Liver (tissue), 9 donors: ENCODE measurements around the gene OTOG. TPM values are rescaled to one million over a fixed set of nuclear protein-coding genes. Genes with fewer than 3 reads are reported as not detected.

Source experiments
- DNase-seq: peaks from one replicate; pipeline ENCODE4 v3.0.0-alpha.2; 2017; ENCODE audit warnings: low spot score
- H3K27ac ChIP-seq, 2 donors: one replicate each; pipeline ENCODE4 v1.7.0; 2013; ENCODE audit warnings: inconsistent platforms in 2 of 2, low read length in 2 of 2, control low read depth in 1 of 2, low read depth in 1 of 2, mild to moderate bottlenecking in 1 of 2
- H3K27me3 ChIP-seq, 4 donors: one replicate each; pipeline versions ENCODE4 v1.6.1 to v1.7.0; 2013; ENCODE audit warnings: low read length in 3 of 4, inconsistent platforms in 1 of 4, mild to moderate bottlenecking in 1 of 4, moderate library complexity in 1 of 4; ENCODE audit not compliant: control insufficient read depth in 4 of 4, insufficient read depth in 4 of 4
- H3K36me3 ChIP-seq, 4 donors: one replicate each; pipeline versions ENCODE4 v1.6.1 to v1.7.0; 2013; ENCODE audit warnings: low read length in 3 of 4, mild to moderate bottlenecking in 3 of 4, low read depth in 1 of 4, moderate library complexity in 1 of 4; ENCODE audit not compliant: control insufficient read depth in 4 of 4, insufficient read depth in 3 of 4
- H3K4me1 ChIP-seq, 4 donors: one replicate each; pipeline versions ENCODE4 v1.6.1 to v1.7.0; 2013; ENCODE audit warnings: low read length in 3 of 4, mild to moderate bottlenecking in 3 of 4, moderate library complexity in 1 of 4; ENCODE audit not compliant: control insufficient read depth in 4 of 4, insufficient read depth in 4 of 4
- H3K4me3 ChIP-seq, 3 donors: one replicate each; pipeline versions ENCODE4 v1.6.1 to v1.7.0; 2013; ENCODE audit warnings: low read length in 3 of 3, control low read depth in 1 of 3, low read depth in 1 of 3, mild to moderate bottlenecking in 1 of 3
- H3K9ac ChIP-seq, 2 donors: one replicate each; pipeline ENCODE4 v1.7.0; 2013; ENCODE audit warnings: low read length in 2 of 2, mild to moderate bottlenecking in 2 of 2, moderate library complexity in 2 of 2, control low read depth in 1 of 2, low read depth in 1 of 2
- H3K9me3 ChIP-seq, 4 donors: one replicate each; pipeline versions ENCODE4 v1.6.1 to v1.7.0; 2013; ENCODE audit warnings: low read length in 3 of 4; ENCODE audit not compliant: control insufficient read depth in 4 of 4
- ATF3 ChIP-seq: IDR thresholded peaks from 2 replicates; pipeline ENCODE4 v1.6.1; 2016; ENCODE audit warnings: antibody characterized with exemption
- CTCF ChIP-seq: fragments of 150-350 bp; IDR thresholded peaks from 2 replicates; pipeline ENCODE4 v1.5.1; 2017; ENCODE audit warnings: improper control_type of control experiment, low read depth, low read length; ENCODE audit not compliant: missing input control
- FOXA1 ChIP-seq: IDR thresholded peaks from 2 replicates; pipeline ENCODE4 v1.6.1; 2016; ENCODE audit warnings: antibody characterized with exemption
- FOXA2 ChIP-seq: IDR thresholded peaks from 2 replicates; pipeline ENCODE4 v1.6.1; 2016; ENCODE audit warnings: antibody characterized with exemption
- GABPA ChIP-seq, 2 donors: IDR thresholded peaks in 1 of 2; conservative IDR thresholded peaks in 1 of 2; 2 replicates each; pipeline ENCODE4 v1.6.1; 2016; ENCODE audit warnings: antibody characterized with exemption in 2 of 2, mild to moderate bottlenecking in 1 of 2, moderate library complexity in 1 of 2
- HNF4G ChIP-seq: IDR thresholded peaks from 2 replicates; pipeline ENCODE4 v1.6.1; 2016; ENCODE audit warnings: antibody characterized with exemption
- JUND ChIP-seq, 2 donors: IDR thresholded peaks; 2 replicates each; pipeline ENCODE4 v1.6.1; 2016; ENCODE audit warnings: antibody characterized with exemption in 2 of 2
- MAX ChIP-seq: IDR thresholded peaks from 2 replicates; pipeline ENCODE4 v1.6.1; 2016; ENCODE audit warnings: antibody characterized with exemption
- NR2F2 ChIP-seq: IDR thresholded peaks from 2 replicates; pipeline ENCODE4 v1.6.1; 2016; ENCODE audit warnings: antibody characterized with exemption
- REST ChIP-seq: IDR thresholded peaks from 2 replicates; pipeline ENCODE4 v1.6.1; 2016; ENCODE audit warnings: antibody characterized with exemption, mild to moderate bottlenecking
- RXRA ChIP-seq, 2 donors: IDR thresholded peaks; 2 replicates each; pipeline ENCODE4 v1.6.1; 2017 to 2018; ENCODE audit warnings: antibody characterized with exemption in 2 of 2, mild to moderate bottlenecking in 1 of 2
- SP1 ChIP-seq: IDR thresholded peaks from 2 replicates; pipeline ENCODE4 v1.6.1; 2018; ENCODE audit warnings: antibody characterized with exemption, mild to moderate bottlenecking
- TAF1 ChIP-seq: conservative IDR thresholded peaks from 2 replicates; pipeline ENCODE4 v1.6.1; 2016; ENCODE audit warnings: antibody characterized with exemption, mild to moderate bottlenecking
- YY1 ChIP-seq: IDR thresholded peaks from 2 replicates; pipeline ENCODE4 v1.6.1; 2016; ENCODE audit warnings: antibody characterized with exemption, mild to moderate bottlenecking
- ZBTB33 ChIP-seq: IDR thresholded peaks from 2 replicates; pipeline ENCODE4 v1.6.1; 2016; ENCODE audit warnings: antibody characterized with exemption
- WGBS: extraction: QIAGEN DNeasy Blood & Tissue Kit; methylation state at CpG from one replicate; pipeline ENCODE4 v1.1.7; 2013; 5-methylcytosine and 5-hydroxymethylcytosine counted together
- polyA plus RNA-seq, 2 donors: library from polyadenylated mRNA; stranded (reverse) in 1 of 2; unstranded in 1 of 2; fragments of 200-250 nt in 1 of 2; fragments of >200 nt in 1 of 2; fragmentation: Nextera tagmentation in 1 of 2; extraction: Ambion mirVana in 1 of 2; gene quantifications; one replicate each; pipeline versions ENCODE4 v1.2.1 to v1.2.3, GENCODE V29; 2013 to 2015
- total RNA-seq, 2 donors: library from RNA; depleted of rRNA; stranded (reverse); fragments of >200 nt; gene quantifications; one replicate each; pipeline ENCODE4 v1.2.3, GENCODE V29; 2014
- donor health status: healthy.
- donor health status: healthy.
- donor health status: healthy.
- donor health status: healthy.
- donor health status: healthy.

Gene OTOG
- total and polyA plus RNA-seq, 4 donors: not detected

GRCh38 chr11:17585911-17586695 lies 39.0 kb downstream of the OTOG start (continued):
- TF ChIP-seq HNF4G: no peak

GRCh38 chr11:17588166-17588565 lies 41.1 kb downstream of the OTOG start:
- no peak overlapping the region for H3K9ac ChIP-seq
- 79% methylated on average over 8 of the region's 8 CpGs for WGBS
- no peak overlapping the region for H3K4me3 ChIP-seq
- no peaks in the 10 kb centered on the region for H3K9me3 ChIP-seq
- H3K36me3 ChIP-seq: no peaks in the 10 kb centered on the region
- H3K27ac ChIP-seq: no peak overlapping the region
- TF ChIP-seq FOXA2 (no peak), NR2F2 (no peak), TAF1 (no peak), ZBTB33 (no peak), REST (no peak), GABPA (IDR thresholded peaks at IDR 0.05 in 1 of 2, conservative IDR thresholded peaks at IDR 0.05 in 1 of 2) (no peak), JUND (IDR thresholded peaks at IDR 0.05) (no peak), CTCF (no peak), MAX (no peak), YY1 (no peak), ATF3 (no peak), FOXA1 (no peak), HNF4G (no peak), SP1 (no peak), RXRA (IDR thresholded peaks at IDR 0.05) (no peak)
- no peaks in the 10 kb centered on the region for H3K27me3 ChIP-seq
- DNase-seq: no peak
- H3K4me1 ChIP-seq: no peaks in the 10 kb centered on the region
